Neutrophil (primary cell): Measurements from ENCODE around the gene SLC22A5.

Experiments
- H3K27ac ChIP-seq: fragments of 200-600 bp; sonication (generic); 2 replicates; pipeline ENCODE4 v1.5.1; 2016; ENCODE audit warnings: mild to moderate bottlenecking, moderate library complexity
- H3K27me3 ChIP-seq: fragments of 200-600 bp; sonication (generic); 2 replicates; pipeline ENCODE4 v1.6.0; 2016; ENCODE audit warnings: mild to moderate bottlenecking
- H3K36me3 ChIP-seq: fragments of 200-600 bp; sonication (generic); 2 replicates; pipeline ENCODE4 v1.5.1; 2017
- H3K4me1 ChIP-seq, 2 experiments: fragments of 200-600 bp in 1 of 2; sonication (generic) in 1 of 2; 1 replicate in 1 of 2; 2 replicates in 1 of 2; pipeline versions ENCODE4 v1.5.1 to v1.6.1; 2013 to 2016; ENCODE audit warnings: low read depth in 1 of 2, low read length in 1 of 2, mild to moderate bottlenecking in 1 of 2, moderate library complexity in 1 of 2; ENCODE audit not compliant: control insufficient read depth in 1 of 2, insufficient read depth in 1 of 2
- H3K4me3 ChIP-seq, 2 experiments: fragments of 200-600 bp in 1 of 2; sonication (generic) in 1 of 2; 1 replicate in 1 of 2; 2 replicates in 1 of 2; pipeline ENCODE4 v1.5.1; 2013 to 2016; ENCODE audit warnings: low read depth in 1 of 2, low read length in 1 of 2, mild to moderate bottlenecking in 1 of 2, moderate library complexity in 1 of 2
- H3K9me3 ChIP-seq: fragments of 200-600 bp; sonication (generic); 2 replicates; pipeline ENCODE4 v1.5.1; 2016
- TF ChIP-seq, protein P1 (sequence below): fragments of 200-600 bp; sonication (generic); IDR thresholded peaks from 2 replicates; pipeline ENCODE4 v1.5.1; 2016; ENCODE audit warnings: antibody characterized with exemption

The SLC22A5 gene

DNA sequence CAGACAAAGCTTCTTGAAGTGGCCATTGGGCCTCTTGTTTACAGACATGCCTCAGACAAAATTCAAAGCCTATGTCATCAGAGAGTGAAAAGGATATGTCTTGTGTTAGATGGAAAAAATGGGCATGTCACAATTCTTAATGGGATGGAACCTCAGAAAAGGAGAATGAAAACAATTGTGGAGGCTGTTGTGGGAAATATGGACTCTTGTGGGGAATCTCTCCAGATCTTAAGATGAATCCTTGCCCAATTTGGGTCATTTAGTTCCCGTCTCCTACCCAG, 19.5 kb downstream of the SLC22A5 start:
- H3K27me3 ChIP-seq, result no peaks in the 10 kb centered on the region
- no peaks in the 10 kb centered on the region for H3K9me3 ChIP-seq
- peak overlapping the region; percentile 79 for H3K27ac ChIP-seq
- H3K36me3 ChIP-seq, result no peaks in the 10 kb centered on the region
- no peak overlapping the region for H3K4me3 ChIP-seq
- TF ChIP-seq, protein P1, sequence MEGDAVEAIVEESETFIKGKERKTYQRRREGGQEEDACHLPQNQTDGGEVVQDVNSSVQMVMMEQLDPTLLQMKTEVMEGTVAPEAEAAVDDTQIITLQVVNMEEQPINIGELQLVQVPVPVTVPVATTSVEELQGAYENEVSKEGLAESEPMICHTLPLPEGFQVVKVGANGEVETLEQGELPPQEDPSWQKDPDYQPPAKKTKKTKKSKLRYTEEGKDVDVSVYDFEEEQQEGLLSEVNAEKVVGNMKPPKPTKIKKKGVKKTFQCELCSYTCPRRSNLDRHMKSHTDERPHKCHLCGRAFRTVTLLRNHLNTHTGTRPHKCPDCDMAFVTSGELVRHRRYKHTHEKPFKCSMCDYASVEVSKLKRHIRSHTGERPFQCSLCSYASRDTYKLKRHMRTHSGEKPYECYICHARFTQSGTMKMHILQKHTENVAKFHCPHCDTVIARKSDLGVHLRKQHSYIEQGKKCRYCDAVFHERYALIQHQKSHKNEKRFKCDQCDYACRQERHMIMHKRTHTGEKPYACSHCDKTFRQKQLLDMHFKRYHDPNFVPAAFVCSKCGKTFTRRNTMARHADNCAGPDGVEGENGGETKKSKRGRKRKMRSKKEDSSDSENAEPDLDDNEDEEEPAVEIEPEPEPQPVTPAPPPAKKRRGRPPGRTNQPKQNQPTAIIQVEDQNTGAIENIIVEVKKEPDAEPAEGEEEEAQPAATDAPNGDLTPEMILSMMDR, result no peak
- H3K4me1 ChIP-seq, result peaks cover 20 to 30% of the 10 kb centered on the region in 2 experiments

DNA sequence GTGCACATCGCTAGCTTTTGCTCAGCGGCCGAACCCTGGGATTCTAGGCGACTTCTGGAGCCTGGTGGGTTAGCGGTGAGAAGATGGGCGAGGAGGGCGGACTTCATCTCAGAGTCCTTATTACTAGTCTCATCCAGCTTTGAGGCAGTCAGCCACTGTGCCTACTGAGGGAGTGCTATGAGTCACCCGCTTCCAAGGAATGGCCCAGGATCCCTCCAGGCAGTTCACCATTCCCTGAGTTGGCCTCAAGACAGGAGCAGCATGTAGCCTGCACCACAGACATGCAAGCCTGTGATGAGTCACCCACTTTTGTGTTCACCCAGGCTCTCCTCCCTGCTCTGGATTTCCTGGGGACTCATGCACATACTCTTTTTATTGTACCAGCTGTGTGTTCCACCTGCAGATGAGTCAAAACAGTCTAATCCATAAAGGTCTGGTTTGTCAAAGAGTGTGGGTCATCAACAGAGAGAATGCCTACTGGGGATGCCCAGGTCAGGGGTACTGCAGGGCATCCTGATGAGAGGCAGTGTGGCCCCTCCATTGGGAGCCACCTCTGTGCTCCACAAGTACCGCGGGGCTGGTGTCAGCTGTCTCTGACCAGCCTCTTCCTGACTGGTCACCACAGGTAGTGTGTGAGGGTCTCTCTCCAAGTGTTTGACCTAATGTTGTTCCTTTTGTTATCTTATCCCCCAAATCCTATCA, 20.2 kb downstream of the SLC22A5 start:
- H3K36me3 ChIP-seq, result no peaks in the 10 kb centered on the region
- H3K4me3 ChIP-seq, result no peak overlapping the region
- TF ChIP-seq, protein P1, result no peak
- H3K27me3 ChIP-seq, result no peaks in the 10 kb centered on the region
- peaks cover 20 to 30% of the 10 kb centered on the region in 2 experiments for H3K4me1 ChIP-seq
- no peak overlapping the region for H3K27ac ChIP-seq
- no peaks in the 10 kb centered on the region for H3K9me3 ChIP-seq

- H3K27me3 ChIP-seq, result no peaks in the 10 kb centered on the region
- no peak overlapping the region for H3K27ac ChIP-seq
- no peaks in the 10 kb centered on the region for H3K9me3 ChIP-seq
- H3K4me1 ChIP-seq, result peaks cover 20 to 24% of the 10 kb centered on the region in 2 experiments
- no peaks in the 10 kb centered on the region for H3K36me3 ChIP-seq
- H3K4me3 ChIP-seq, result no peak overlapping the region
- TF ChIP-seq, protein P1, result no peak
Measured at GRCh38 chr5:132391247-132391646, 21.7 kb downstream of the SLC22A5 start.

- Histone ChIP-seq H3K27me3 (no peaks in the 10 kb centered on the region), H3K9me3 (no peaks in the 10 kb centered on the region), H3K36me3 (no peaks in the 10 kb centered on the region), H3K4me3 (no peak overlapping the region), H3K27ac (no peak overlapping the region), H3K4me1 (peaks cover 16 to 17% of the 10 kb centered on the region in 2 experiments)
- TF ChIP-seq, protein P1, result no peak
Measured at GRCh38 chr5:132391870-132392269, 22.4 kb downstream of the SLC22A5 start.

DNA sequence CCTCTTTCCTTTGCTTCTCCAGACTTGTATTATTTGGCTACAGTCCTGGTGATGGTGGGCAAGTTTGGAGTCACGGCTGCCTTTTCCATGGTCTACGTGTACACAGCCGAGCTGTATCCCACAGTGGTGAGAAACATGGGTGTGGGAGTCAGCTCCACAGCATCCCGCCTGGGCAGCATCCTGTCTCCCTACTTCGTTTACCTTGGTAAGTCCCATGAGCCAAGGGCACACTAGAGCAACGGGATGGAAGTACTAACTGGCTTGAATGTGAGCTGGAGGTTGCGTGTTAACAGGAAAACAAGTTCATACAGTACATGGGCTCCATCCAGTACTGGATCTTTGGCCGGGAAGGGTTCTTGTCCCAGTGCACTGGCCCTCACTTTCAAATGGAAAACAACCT, 22.9 kb downstream of the SLC22A5 start:
- no peaks in the 10 kb centered on the region for H3K9me3 ChIP-seq
- no peak overlapping the region for H3K4me3 ChIP-seq
- TF ChIP-seq, protein P1, result no peak
- no peaks in the 10 kb centered on the region for H3K27me3 ChIP-seq
- H3K27ac ChIP-seq, result no peak overlapping the region
- H3K4me1 ChIP-seq, result peaks cover 11 to 12% of the 10 kb centered on the region in 2 experiments
- no peaks in the 10 kb centered on the region for H3K36me3 ChIP-seq
